ENCODE results near the gene IER5. TPM values are rescaled to one million over a fixed set of nuclear protein-coding genes. Genes with fewer than 3 reads are reported as not detected.

IER5 gene
- total and polyA plus RNA-seq, 2 of the 13 experiments (the other 11 are each of a cell fraction or from before 2014, with no cell fraction given): 2.5 to 3.5 TPM

DNA sequence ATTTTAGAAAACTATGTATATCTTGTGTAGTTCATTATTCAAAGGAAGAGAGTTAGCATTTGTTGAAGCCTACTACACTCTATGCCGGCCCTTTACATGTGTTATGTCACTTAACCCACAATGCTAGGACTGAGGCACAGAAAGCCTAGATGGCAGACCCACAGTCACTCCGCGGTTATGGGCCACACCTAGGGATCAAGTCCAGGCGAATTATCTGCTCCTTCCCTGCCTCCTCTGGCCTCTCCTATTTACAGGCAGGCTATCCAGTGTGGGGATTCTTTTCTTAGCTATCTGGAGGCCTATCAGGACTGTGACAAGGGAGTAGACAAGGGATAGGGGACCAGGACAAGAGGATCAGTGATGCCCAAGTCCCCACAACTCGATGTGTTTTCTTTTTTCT is 33.0 kb downstream of the IER5 start:
- Histone ChIP-seq H3K36me3 (replicated peaks in 1 of 2; ENCODE audit: control insufficient read depth in 1 of 2, insufficient read depth in 2 of 2, low read length in 2 of 2) (no peaks in the 10 kb centered on the region), H2AFZ (ENCODE audit: low read length) (no peak overlapping the region), H3K27ac (ENCODE audit: extremely low read length, insufficient read depth, low read length) (no peak overlapping the region), H3K9me3 (ENCODE audit: low read length) (no peaks in the 10 kb centered on the region), H3K4me1 (ENCODE audit: insufficient read depth, low read length) (peaks cover 25% of the 10 kb centered on the region), H3K9ac (ENCODE audit: insufficient read depth, low read depth, low read length) (no peak overlapping the region), H3K4me2 (ENCODE audit: low read depth, low read length) (no peak overlapping the region), H3K27me3 (ENCODE audit: control insufficient read depth in 1 of 2, insufficient read depth in 2 of 2, low read length in 2 of 2) (peaks cover 4 to 10% of the 10 kb centered on the region in 2 experiments; a peak in 2 of 5 replicates), H3K4me3 (replicated peaks in 1 of 3; ENCODE audit: insufficient read depth in 1 of 3, low read depth in 2 of 3, low read length in 3 of 3) (no peak overlapping the region), H4K20me1 (ENCODE audit: insufficient read depth, low read length) (no peaks in the 10 kb centered on the region), H3K79me2 (ENCODE audit: insufficient read depth, low read length) (no peaks in the 10 kb centered on the region)
- TF ChIP-seq TBL1XR1 (IDR thresholded peaks at IDR 0.05; ENCODE audit: borderline replicate concordance, low read length, partially characterized antibody): no peak
- no peak for TF ChIP-seq KAT7 (CRISPR knock-in tag; IDR thresholded peaks at IDR 0.05; ENCODE audit: borderline replicate concordance)
- TF ChIP-seq ZFP41 (CRISPR knock-in tag; IDR thresholded peaks at IDR 0.05; ENCODE audit: borderline replicate concordance): no peak
- TF ChIP-seq, protein P1, sequence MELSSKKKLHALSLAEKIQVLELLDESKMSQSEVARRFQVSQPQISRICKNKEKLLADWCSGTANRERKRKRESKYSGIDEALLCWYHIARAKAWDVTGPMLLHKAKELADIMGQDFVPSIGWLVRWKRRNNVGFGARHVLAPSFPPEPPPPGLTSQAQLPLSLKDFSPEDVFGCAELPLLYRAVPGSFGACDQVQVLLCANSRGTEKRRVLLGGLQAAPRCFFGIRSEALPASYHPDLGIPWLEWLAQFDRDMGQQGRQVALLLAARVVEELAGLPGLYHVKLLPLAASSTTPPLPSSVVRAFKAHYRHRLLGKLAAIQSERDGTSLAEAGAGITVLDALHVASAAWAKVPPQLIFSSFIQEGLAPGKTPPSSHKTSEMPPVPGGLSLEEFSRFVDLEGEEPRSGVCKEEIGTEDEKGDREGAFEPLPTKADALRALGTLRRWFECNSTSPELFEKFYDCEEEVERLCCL (CRISPR knock-in tag; IDR thresholded peaks at IDR 0.05; ENCODE audit: borderline replicate concordance): no peak
- no peak for TF ChIP-seq MATR3 (CRISPR knock-in tag; IDR thresholded peaks at IDR 0.05)
- no peak for TF ChIP-seq KLF13 (CRISPR knock-in tag; IDR thresholded peaks at IDR 0.05)
- TF ChIP-seq SRSF1 (optimal IDR thresholded peaks at IDR 0.05; ENCODE audit: low read depth, low read length): no peak
- TF ChIP-seq, protein P2, sequence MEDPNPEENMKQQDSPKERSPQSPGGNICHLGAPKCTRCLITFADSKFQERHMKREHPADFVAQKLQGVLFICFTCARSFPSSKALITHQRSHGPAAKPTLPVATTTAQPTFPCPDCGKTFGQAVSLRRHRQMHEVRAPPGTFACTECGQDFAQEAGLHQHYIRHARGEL (CRISPR knock-in tag; IDR thresholded peaks at IDR 0.05): no peak
- TF ChIP-seq MBD4 (IDR thresholded peaks at IDR 0.05; ENCODE audit: borderline replicate concordance, low read length): no peak
- TF ChIP-seq HCFC1 (IDR thresholded peaks at IDR 0.05; ENCODE audit: low read depth, low read length): no peak
- TF ChIP-seq SIX1 (CRISPR knock-in tag; IDR thresholded peaks at IDR 0.05; ENCODE audit: borderline replicate concordance): no peak
- TF ChIP-seq GATA4 (IDR thresholded peaks at IDR 0.05; ENCODE audit: borderline replicate concordance, low read depth): no peak
- TF ChIP-seq, protein P3, sequence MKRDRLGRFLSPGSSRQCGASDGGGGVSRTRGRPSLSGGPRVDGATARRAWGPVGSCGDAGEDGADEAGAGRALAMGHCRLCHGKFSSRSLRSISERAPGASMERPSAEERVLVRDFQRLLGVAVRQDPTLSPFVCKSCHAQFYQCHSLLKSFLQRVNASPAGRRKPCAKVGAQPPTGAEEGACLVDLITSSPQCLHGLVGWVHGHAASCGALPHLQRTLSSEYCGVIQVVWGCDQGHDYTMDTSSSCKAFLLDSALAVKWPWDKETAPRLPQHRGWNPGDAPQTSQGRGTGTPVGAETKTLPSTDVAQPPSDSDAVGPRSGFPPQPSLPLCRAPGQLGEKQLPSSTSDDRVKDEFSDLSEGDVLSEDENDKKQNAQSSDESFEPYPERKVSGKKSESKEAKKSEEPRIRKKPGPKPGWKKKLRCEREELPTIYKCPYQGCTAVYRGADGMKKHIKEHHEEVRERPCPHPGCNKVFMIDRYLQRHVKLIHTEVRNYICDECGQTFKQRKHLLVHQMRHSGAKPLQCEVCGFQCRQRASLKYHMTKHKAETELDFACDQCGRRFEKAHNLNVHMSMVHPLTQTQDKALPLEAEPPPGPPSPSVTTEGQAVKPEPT (CRISPR knock-in tag; IDR thresholded peaks at IDR 0.05; ENCODE audit: low read depth): no peak
- no peak for TF ChIP-seq KAT8 (CRISPR knock-in tag; IDR thresholded peaks at IDR 0.05)
- TF ChIP-seq MXI1 (IDR thresholded peaks at IDR 0.05; ENCODE audit: borderline replicate concordance, low read depth, low read length): no peak
- TF ChIP-seq, protein P4, sequence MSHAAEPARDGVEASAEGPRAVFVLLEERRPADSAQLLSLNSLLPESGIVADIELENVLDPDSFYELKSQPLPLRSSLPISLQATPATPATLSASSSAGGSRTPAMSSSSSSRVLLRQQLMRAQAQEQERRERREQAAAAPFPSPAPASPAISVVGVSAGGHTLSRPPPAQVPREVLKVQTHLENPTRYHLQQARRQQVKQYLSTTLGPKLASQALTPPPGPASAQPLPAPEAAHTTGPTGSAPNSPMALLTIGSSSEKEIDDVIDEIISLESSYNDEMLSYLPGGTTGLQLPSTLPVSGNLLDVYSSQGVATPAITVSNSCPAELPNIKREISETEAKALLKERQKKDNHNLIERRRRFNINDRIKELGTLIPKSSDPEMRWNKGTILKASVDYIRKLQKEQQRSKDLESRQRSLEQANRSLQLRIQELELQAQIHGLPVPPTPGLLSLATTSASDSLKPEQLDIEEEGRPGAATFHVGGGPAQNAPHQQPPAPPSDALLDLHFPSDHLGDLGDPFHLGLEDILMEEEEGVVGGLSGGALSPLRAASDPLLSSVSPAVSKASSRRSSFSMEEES (CRISPR knock-in tag; IDR thresholded peaks at IDR 0.05): no peak
- TF ChIP-seq ZFP82 (CRISPR knock-in tag; IDR thresholded peaks at IDR 0.05; ENCODE audit: borderline replicate concordance): no peak
- ATAC-seq: no peak
- ChIA-PET POLR2A (no interaction called here), CTCF (ENCODE audit: low intra/inter-chr PET ratio, low total read pairs) (no interaction called here)
- no peak for DNase-seq (ENCODE audit: low spot score)
- WGBS (ENCODE audit: low lambda C conversion rate): 29% methylated on average over 5 of the region's 5 CpGs
- no peak for FAIRE-seq
- in situ Hi-C loops (cut with HindIII; ENCODE audit: extremely low pct_ligation_motif_present, low pct_unique_long_range_greater_than_20kb) (no loop called here), intact Hi-C loops (cut with micrococcal nuclease; ENCODE audit: unreplicated experiment) (no loop called here)
- BruUV-seq (replicated peaks): no TSS peak
